ENCODE results near the gene TPGS1.

GRCh38 chr19:534088-534487 lies 26.8 kb downstream of the TPGS1 start:
- no peak for TF ChIP-seq CTCF (IDR thresholded peaks at IDR 0.05; ENCODE audit: low read length)
- no peak for TF ChIP-seq EZH2 (IDR thresholded peaks at IDR 0.05; ENCODE audit: borderline replicate concordance, low read length)

Measured in OCI-LY1 (cell line).